ENCODE measurements around the gene NALCN. TPM values are rescaled to one million over a fixed set of nuclear protein-coding genes. Genes with fewer than 3 reads are reported as not detected.

Gene NALCN
- total and polyA plus RNA-seq, 2 donors (not counting 1 experiment from before 2014, with no cell fraction given), result not detected

- Histone ChIP-seq H3K4me3 (ENCODE audit: control extremely low read depth in 1 of 5, extremely low read depth in 1 of 5, insufficient read depth in 1 of 5, low read depth in 2 of 5, low read length in 4 of 5) (no peak overlapping the region), H3K27ac (ENCODE audit: low read length in 2 of 2) (no peak overlapping the region), H3K36me3 (replicated peaks in 1 of 2; ENCODE audit: control extremely low read depth in 1 of 2, control insufficient read depth in 1 of 2, extremely low read depth in 1 of 2, insufficient read depth in 2 of 2, low read length in 1 of 2) (no peaks in the 10 kb centered on the region), H3K27me3 (replicated peaks in 1 of 4; ENCODE audit: control extremely low read depth in 1 of 4, control insufficient read depth in 3 of 4, insufficient read depth in 4 of 4, low read length in 3 of 4) (no peaks in the 10 kb centered on the region), H3K9ac (ENCODE audit: low read length) (no peak overlapping the region), H3K9me3 (ENCODE audit: control extremely low read depth in 1 of 3, control insufficient read depth in 2 of 3, insufficient read depth in 1 of 3, low read length in 2 of 3) (peaks cover 0 to 3% (median 0%) of the 10 kb centered on the region in 3 donors), H3K4me1 (ENCODE audit: control insufficient read depth in 2 of 2, insufficient read depth in 2 of 2, low read length in 2 of 2) (no peaks in the 10 kb centered on the region), H4K20me1 (ENCODE audit: control insufficient read depth, insufficient read depth, low read length, poor library complexity, severe bottlenecking) (no peaks in the 10 kb centered on the region), H3K4me2 (replicated peaks; ENCODE audit: low read depth, low read length, poor library complexity, severe bottlenecking) (no peak overlapping the region), H3K79me2 (ENCODE audit: control insufficient read depth, insufficient read depth, low read length) (no peaks in the 10 kb centered on the region), H2AFZ (ENCODE audit: insufficient read depth, low read depth, low read length, poor library complexity, severe bottlenecking) (no peak overlapping the region)
- intact Hi-C loops (cut with micrococcal nuclease), result no loop called here
- no peak for TF ChIP-seq CTCF (IDR thresholded peaks at IDR 0.05)
- no peak for TF ChIP-seq EZH2 (IDR thresholded peaks at IDR 0.05; ENCODE audit: borderline replicate concordance, insufficient read depth, low read depth, low read length, poor library complexity, severe bottlenecking)
- POLR2A ChIA-PET, result no interaction called here
- no peak overlapping the region for H3K27ac Mint-ChIP-seq
- ATAC-seq (ENCODE audit: low read depth) (no peak), DNase-seq (no peak)
- no peak overlapping the region for H3K4me3 Mint-ChIP-seq
- 91% methylated on average over 8 of the region's 9 CpGs for WGBS (ENCODE audit: insufficient coverage)
- H3K4me1 Mint-ChIP-seq, result no peaks in the 10 kb centered on the region
- no peaks in the 10 kb centered on the region for H3K27me3 Mint-ChIP-seq
- H3K9me3 Mint-ChIP-seq (ENCODE audit: insufficient read depth), result no peaks in the 10 kb centered on the region
- CTCF ChIA-PET, result no interaction called here
Observed at GRCh38 chr13:101025519-101025918, 390.8 kb downstream of the NALCN start.

DNA sequence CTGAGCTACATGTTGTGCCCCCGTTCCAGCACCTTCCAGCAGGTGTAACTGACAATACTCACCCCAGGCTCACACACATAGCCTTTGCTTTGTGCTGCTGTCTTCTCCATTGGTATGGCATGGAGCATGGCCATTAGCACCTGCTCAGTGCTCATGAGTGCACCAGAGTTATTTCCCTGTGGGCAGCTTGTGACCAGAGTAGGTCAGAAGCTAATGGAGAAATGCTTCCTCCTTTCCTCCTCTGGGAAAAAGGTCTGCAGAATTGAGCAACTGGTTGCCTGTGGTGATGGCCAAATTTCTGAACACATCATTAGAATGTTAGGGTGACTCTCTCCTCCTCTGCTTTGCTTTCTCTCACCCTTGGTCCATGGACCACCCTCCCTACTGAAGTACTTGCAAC lies 397.2 kb downstream of the NALCN start:
- Histone ChIP-seq H2AFZ (ENCODE audit: insufficient read depth, low read depth, low read length, poor library complexity, severe bottlenecking) (no peak overlapping the region), H3K79me2 (ENCODE audit: control insufficient read depth, insufficient read depth, low read length) (no peaks in the 10 kb centered on the region), H3K27me3 (replicated peaks in 1 of 4; ENCODE audit: control extremely low read depth in 1 of 4, control insufficient read depth in 3 of 4, insufficient read depth in 4 of 4, low read length in 3 of 4) (no peaks in the 10 kb centered on the region), H3K4me3 (ENCODE audit: control extremely low read depth in 1 of 5, extremely low read depth in 1 of 5, insufficient read depth in 1 of 5, low read depth in 2 of 5, low read length in 4 of 5) (no peak overlapping the region), H3K9me3 (ENCODE audit: control extremely low read depth in 1 of 3, control insufficient read depth in 2 of 3, insufficient read depth in 1 of 3, low read length in 2 of 3) (no peaks in the 10 kb centered on the region), H3K9ac (ENCODE audit: low read length) (no peak overlapping the region), H3K4me1 (ENCODE audit: control insufficient read depth in 2 of 2, insufficient read depth in 2 of 2, low read length in 2 of 2) (no peaks in the 10 kb centered on the region), H4K20me1 (ENCODE audit: control insufficient read depth, insufficient read depth, low read length, poor library complexity, severe bottlenecking) (no peaks in the 10 kb centered on the region), H3K4me2 (replicated peaks; ENCODE audit: low read depth, low read length, poor library complexity, severe bottlenecking) (no peak overlapping the region), H3K36me3 (replicated peaks in 1 of 2; ENCODE audit: control extremely low read depth in 1 of 2, control insufficient read depth in 1 of 2, extremely low read depth in 1 of 2, insufficient read depth in 2 of 2, low read length in 1 of 2) (no peaks in the 10 kb centered on the region), H3K27ac (ENCODE audit: low read length in 2 of 2) (no peak overlapping the region)
- H3K4me1 Mint-ChIP-seq, result no peaks in the 10 kb centered on the region
- POLR2A ChIA-PET, result no interaction called here
- no peak overlapping the region for H3K27ac Mint-ChIP-seq
- CTCF ChIA-PET, result no interaction called here
- DNase-seq (no peak), ATAC-seq (ENCODE audit: low read depth) (no peak)
- WGBS (ENCODE audit: insufficient coverage), result 80% methylated on average over 1 of the region's 1 CpG
- H3K9me3 Mint-ChIP-seq (ENCODE audit: insufficient read depth), result no peaks in the 10 kb centered on the region
- no peaks in the 10 kb centered on the region for H3K27me3 Mint-ChIP-seq
- no peak overlapping the region for H3K4me3 Mint-ChIP-seq
- intact Hi-C loops (cut with micrococcal nuclease), result no loop called here
- TF ChIP-seq EZH2 (IDR thresholded peaks at IDR 0.05; ENCODE audit: borderline replicate concordance, insufficient read depth, low read depth, low read length, poor library complexity, severe bottlenecking) (no peak), CTCF (IDR thresholded peaks at IDR 0.05) (no peak)

All from B cell (primary cell).